ENCODE results near the gene KDM4B. TPM values are rescaled to one million over a fixed set of nuclear protein-coding genes. Genes with fewer than 3 reads are reported as not detected.

KDM4B gene
- total and polyA plus RNA-seq, 3 donors from 2014 or later, result 33.3 to 72.7 (median 67.7) TPM

DNA sequence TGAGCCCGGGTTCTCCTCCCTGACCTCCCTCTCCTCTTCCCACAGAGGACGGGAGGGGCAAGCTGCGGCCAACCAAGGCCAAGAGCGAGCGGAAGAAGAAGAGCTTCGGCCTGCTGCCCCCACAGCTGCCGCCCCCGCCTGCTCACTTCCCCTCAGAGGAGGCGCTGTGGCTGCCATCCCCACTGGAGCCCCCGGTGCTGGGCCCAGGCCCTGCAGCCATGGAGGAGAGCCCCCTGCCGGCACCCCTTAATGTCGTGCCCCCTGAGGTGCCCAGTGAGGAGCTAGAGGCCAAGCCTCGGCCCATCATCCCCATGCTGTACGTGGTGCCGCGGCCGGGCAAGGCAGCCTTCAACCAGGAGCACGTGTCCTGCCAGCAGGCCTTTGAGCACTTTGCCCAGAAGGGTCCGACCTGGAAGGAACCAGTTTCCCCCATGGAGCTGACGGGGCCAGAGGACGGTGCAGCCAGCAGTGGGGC, 162.2 kb downstream of the KDM4B start:
- no peak for TF ChIP-seq CTCF (IDR thresholded peaks at IDR 0.05)
- TF ChIP-seq POLR2A (IDR thresholded peaks at IDR 0.05), result no peak
- Histone ChIP-seq H3K9me3 (no peaks in the 10 kb centered on the region), H3K27me3 (no peaks in the 10 kb centered on the region), H3K27ac (peak overlapping the region; percentile 8 to 14), H3K36me3 (ENCODE audit: low read depth, missing control alignments) (no peaks in the 10 kb centered on the region), H3K4me3 (no peak overlapping the region), H3K4me1 (peaks cover 68% of the 10 kb centered on the region)
- intact Hi-C loops (cut with DNase I; ENCODE audit: low total_unique reads), result no loop called here
- peak; percentile 44 for DNase-seq
- WGBS, 2 donors, result 57 to 80% methylated on average over 5 to 19 of the region's 21 CpGs

DNA sequence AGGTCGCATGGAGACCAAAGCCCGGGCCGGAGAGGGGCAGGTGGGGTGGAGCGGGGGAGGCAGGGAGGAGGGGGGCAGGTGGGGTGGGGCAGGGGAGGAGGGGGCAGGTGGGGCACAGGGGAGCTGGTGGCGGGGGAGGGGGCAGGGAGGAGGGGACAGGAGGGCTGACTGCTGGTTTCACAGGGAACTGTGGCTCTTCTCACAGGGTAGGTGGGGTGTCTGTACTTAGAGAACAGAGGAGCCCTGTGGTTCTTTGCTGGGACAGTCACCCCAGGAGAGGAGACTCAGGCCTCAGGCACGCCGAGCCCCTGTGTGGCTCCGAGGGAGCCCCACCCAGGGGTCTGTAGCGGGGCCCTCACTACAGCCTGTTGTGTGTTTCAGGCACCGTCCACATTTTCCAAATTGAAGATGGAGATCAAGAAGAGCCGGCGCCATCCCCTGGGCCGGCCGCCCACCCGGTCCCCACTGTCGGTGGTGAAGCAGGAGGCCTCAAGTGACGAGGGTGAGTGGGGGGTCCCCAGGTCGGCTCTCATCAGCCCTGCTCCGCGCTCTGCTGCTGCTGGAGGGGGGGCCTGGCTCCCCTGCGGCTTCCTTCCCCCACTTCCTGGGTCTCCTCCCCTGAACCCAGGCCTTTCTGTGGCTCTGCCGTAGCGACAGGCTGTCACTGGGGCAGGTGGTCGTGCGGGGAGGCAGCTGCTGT, 162.7 kb downstream of the KDM4B start:
- WGBS, 2 donors, result 77 to 84% methylated on average over 5 to 20 of the region's 25 CpGs
- intact Hi-C loops (cut with DNase I; ENCODE audit: low total_unique reads), result no loop called here
- no peak for TF ChIP-seq POLR2A (IDR thresholded peaks at IDR 0.05)
- no peak for TF ChIP-seq CTCF (IDR thresholded peaks at IDR 0.05)
- no peaks in the 10 kb centered on the region for H3K27me3 ChIP-seq
- H3K4me3 ChIP-seq, result no peak overlapping the region
- no peaks in the 10 kb centered on the region for H3K9me3 ChIP-seq
- no peaks in the 10 kb centered on the region for H3K36me3 ChIP-seq (ENCODE audit: low read depth, missing control alignments)
- no peak for DNase-seq
- H3K4me1 ChIP-seq, result peaks cover 66% of the 10 kb centered on the region
- H3K27ac ChIP-seq, result no peak overlapping the region

- no peak overlapping the region for H3K4me3 ChIP-seq
- whole genome bisulfite sequencing, 2 donors, result 48 to 81% methylated on average over 7 to 8 of the region's 8 CpGs
- H3K9me3 ChIP-seq, result no peaks in the 10 kb centered on the region
- no peak overlapping the region for H3K27ac ChIP-seq
- peaks cover 61% of the 10 kb centered on the region for H3K4me1 ChIP-seq
- H3K27me3 ChIP-seq, result no peaks in the 10 kb centered on the region
- H3K36me3 ChIP-seq (ENCODE audit: low read depth, missing control alignments), result no peaks in the 10 kb centered on the region
- no peak for TF ChIP-seq CTCF (IDR thresholded peaks at IDR 0.05)
- TF ChIP-seq POLR2A (IDR thresholded peaks at IDR 0.05), result no peak
- peak; percentile 68 for DNase-seq
- intact Hi-C loops (cut with DNase I; ENCODE audit: low total_unique reads), result no loop called here
Measured at GRCh38 chr19:5132206-5132560, 163.3 kb downstream of the KDM4B start.

- peaks cover 53% of the 10 kb centered on the region for H3K4me1 ChIP-seq
- TF ChIP-seq CTCF (IDR thresholded peaks at IDR 0.05) (no peak), POLR2A (IDR thresholded peaks at IDR 0.05) (no peak)
- H3K36me3 ChIP-seq (ENCODE audit: low read depth, missing control alignments), result no peaks in the 10 kb centered on the region
- no peaks in the 10 kb centered on the region for H3K27me3 ChIP-seq
- no peak overlapping the region for H3K27ac ChIP-seq
- DNase-seq, result no peak
- H3K9me3 ChIP-seq, result no peaks in the 10 kb centered on the region
- no peak overlapping the region for H3K4me3 ChIP-seq
- intact Hi-C loops (cut with DNase I; ENCODE audit: low total_unique reads), result no loop called here
- WGBS, 2 donors, result 92 to 100% methylated on average over 7 to 27 of the region's 27 CpGs
Measured at GRCh38 chr19:5132698-5133651, 164.1 kb downstream of the KDM4B start.
